ENCODE measurements around the gene MAGOHB.
A peak's percentile ranks its signal among the peaks of the same experiment; 100 is the strongest.
"Not testable (repeated sequence)": the region's sequence is repeated elsewhere in the genome, so short reads cannot be mapped to it uniquely, and the experiment has no call there.

The MAGOHB gene

DNA sequence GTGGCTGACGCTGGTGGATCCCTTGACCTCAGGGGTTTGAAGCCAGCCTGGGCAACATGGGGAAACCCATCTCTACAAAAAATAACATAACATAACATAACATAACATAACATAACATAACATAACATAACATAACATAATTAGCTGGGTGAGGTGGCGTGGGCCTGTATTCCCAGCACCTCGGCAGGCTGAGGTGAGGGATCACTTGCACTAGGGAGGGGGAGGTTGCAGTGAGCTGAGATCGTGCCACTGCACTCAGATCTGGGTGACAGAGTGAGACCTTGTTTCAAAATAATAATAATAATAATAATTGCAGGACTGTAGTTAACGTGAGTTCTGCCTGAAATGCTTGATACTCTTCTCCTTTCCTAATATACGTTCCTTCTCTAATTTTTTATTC is 1.3 kb downstream of the MAGOHB start:
- no peak for DNase-seq

DNA sequence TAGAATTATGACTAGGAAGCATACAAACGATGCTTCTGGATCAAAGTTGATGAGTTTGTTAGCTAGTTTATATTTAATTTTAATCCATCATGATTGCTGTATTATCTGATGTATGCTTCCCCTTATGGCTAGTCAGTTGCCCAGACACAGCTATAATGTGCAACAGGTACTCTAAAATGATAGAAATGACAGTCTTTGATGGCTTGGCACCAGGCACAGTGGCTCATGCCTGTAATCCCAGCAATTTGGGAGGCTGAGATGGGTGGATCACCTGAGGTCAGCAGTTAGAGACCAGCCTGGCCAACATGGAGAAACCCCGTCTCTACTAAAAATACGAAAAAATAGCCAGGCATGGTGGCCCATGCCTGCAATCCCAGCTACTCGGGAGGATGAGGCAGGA is 2.2 kb downstream of the MAGOHB start:
- not testable (repeated sequence) for DNase-seq

DNA sequence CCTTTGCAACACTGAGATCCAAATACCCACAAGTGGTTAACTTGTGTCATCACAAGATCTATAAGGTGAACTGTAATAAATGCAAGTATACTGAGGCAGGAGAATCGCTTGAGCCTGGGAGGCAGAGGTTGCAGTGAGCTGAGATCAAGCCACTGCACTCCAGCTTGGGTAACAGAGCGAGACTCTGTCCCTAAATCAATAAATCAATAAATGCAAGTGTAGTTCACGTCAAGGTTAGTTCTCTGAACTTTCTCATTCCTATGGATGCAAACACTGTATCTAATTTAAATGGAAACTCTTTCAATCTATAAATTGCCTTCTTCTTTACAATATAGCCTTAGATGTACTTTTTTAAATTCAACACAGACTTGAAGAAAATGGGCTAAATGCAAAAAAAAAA is 3.2 kb downstream of the MAGOHB start:
- no peak for DNase-seq

DNA sequence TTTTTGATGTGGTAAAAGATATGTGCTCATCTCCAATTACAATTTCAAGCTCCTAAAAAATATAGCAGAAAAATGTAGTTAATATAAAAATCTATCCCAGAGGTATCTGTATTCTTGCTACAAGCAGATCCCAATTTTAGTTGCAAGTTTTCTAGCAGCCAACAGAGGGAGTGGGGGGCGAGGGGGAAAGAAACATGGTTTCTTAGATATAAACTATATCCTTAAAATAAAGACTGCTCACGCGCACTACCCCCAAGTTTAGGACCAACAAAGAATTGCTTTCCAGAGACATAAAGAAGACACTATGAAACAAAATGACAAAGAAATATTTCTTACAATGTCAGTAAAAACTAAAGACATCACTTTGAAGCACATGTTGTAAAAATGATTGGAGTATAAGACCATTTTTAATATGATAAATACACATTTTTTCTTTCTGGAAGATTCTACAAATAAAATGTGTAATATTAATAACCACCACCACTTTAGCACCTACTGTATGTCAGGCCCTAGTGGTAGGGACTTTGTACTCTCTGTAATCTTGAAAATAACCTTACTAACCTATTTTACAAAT is 5.4 kb downstream of the MAGOHB start:
- peak in 3 of 4 experiments; percentile 4 to 15 (median 13) for DNase-seq

DNA sequence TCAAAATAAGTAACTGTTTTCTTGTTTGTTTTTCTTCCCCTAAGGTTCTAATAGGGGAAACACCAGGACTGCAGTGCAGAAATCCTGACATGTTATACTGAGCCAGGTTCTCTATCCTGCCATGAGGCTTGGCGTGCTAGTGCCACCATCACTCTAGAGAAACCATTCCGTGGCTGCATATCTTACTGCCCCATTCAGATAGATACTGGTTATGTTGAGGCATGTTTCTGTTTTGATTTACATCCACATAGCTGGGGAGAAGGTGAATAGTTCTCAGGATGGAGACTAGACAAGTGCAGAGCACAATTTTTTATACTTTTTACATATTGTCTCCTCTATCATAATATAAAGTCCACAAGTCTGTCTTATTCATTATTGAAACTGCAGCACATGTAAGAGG is 11.5 kb downstream of the MAGOHB start:
- DNase-seq = no peak

DNA sequence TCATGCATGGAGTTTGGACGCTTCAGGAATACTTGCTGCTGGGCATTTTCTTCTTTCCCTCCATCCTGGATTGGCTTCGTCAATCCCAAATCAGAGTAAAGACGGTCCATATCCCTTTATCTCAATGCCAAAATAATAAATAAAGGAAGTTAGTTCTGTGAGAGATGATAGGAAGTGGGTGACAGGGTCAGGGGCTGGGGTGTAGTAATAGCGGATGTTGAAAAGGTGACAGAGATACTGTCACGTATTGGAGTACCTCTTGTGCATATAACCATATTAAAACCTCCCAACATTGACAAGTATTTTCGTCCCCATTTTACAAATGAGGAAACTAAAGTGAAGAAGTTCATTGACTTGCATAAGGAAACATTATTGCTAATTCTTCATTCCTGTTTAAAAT is 12.4 kb downstream of the MAGOHB start:
- no peak for DNase-seq

DNA sequence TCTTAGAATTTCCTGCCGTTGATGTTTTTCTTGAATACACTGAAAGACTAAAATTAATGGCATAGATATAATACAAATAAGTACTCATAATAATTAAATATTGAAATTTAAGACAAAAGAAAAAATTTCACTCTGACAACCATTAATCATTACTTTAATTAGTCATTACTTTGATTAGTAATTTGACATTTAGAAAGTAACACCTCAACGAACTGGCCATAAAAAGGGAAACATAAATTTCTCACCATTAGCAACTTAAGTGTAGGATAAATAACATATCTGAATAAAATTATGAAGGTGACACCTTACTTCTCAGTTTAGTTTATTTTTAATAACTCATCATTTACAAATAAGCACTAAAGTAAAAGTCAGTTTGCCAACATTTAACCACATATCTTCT is 17.5 kb downstream of the MAGOHB start:
- DNase-seq = no peak

DNA sequence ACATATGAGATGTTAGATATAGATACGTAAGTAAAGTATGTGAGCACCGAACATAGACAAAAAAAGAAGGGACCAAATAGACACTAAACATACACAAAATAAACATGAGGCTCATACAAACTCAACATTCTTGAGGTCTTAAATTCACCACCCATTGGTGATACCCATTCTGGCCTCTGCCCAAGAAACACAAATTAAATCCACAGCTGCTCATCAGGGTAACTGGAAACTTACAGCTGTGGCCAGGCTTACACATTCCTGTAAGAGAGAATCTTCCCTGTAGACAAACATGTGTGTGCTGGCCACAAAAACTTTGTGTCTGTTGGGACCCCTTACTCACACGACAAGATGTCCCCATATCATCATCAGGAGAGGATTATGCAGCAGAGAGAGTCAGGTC is 22.4 kb downstream of the MAGOHB start:
- DNase-seq = no peak

DNA sequence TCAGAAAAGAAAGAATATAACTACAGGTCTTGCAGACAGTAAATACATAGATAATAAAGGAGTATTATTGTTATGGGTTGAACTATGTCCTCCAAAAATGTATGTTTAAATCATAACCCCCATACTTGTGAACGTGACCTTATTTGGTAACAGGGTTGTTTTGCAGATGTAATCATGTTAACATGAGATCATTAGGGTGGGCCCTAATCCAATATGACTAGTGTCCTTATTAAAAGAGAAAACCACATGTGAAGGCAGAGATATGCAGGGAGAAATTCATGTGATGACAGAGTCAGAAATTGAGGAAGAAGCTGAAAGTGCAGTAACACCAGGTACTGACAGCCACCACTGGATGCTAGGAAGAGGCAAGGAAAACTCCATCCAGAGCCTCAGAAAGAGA is 29.0 kb downstream of the MAGOHB start:
- DNase-seq = no peak

DNA sequence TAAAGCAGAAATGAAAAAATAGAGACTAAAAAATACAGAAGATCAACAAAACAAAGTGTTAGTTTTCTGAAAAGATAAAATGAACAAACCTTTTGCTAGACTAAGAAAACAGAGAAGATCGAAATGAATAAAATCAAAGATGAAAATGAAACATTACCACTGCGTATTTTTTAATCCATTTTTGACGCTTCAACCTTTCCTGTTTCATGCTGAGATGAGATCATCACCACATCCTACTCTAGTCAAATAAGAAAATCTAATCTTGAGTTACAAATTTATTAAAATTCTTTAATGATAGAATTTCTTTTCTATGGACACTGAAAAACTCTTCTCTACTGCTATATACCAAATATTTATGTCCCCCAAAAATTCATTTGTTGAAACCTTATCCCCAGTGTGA is 30.7 kb downstream of the MAGOHB start:
- no peak for DNase-seq

DNA sequence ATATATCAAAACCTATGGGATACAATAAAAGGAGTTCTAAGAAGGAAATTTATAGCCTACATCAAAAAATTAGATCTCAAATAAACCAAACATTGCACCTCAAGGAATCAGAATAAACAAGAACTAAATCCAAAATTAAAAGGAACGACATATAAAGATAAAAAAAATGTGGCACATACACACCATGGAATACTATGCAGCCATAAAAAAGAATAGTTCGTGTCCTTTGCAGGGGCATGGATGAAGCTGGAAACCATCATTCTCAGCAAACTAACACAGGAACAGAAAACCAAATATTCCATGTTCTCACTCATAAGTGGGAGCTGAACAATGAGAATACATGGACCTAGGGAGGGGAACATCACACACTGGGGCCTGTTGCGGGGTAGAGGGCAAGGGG is 31.3 kb downstream of the MAGOHB start:
- not testable (repeated sequence) for DNase-seq

DNA sequence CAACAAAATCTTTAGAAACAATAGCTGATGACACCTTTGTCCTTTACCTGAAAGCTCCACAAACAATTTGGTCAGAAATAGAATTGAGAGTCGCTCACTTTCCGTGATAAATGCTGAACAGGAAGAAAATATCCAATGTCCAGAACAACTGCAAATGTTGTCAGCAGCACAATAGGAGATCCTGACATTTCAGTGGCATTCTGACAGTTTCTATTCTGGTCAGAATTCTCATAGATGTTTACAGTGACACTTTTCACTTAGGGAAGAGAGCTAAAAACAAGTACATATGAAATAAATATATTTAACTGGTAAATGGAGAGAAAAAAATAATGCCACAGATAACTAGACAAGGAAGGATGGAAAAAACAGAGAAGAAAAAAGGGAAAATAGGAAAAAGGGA is 39.1 kb downstream of the MAGOHB start:
- no peak for DNase-seq

DNA sequence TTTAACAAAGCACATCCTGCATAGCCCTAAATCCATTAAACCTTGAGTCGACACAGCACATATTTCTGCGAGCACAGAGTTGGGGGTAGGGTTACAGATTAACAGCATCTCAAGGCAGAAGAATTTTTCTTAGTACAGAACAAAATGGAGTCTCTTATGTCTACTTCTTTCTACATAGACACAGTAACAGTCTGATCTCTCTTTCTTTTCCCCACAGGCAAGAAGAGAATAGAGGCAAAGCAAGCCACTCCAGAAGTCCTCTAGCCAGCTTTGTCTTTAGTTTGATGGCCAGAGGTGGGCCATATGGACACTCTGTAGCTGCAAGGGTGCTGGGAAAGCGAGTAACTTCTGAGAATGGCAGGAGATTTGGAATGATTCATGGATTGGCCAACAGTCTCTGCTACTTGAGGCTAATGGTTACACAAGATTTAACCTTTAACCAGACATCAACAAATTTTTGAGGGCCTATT is 41.4 kb downstream of the MAGOHB start:
- peak in 2 of 4 experiments; percentile 4 to 11 for DNase-seq

DNA sequence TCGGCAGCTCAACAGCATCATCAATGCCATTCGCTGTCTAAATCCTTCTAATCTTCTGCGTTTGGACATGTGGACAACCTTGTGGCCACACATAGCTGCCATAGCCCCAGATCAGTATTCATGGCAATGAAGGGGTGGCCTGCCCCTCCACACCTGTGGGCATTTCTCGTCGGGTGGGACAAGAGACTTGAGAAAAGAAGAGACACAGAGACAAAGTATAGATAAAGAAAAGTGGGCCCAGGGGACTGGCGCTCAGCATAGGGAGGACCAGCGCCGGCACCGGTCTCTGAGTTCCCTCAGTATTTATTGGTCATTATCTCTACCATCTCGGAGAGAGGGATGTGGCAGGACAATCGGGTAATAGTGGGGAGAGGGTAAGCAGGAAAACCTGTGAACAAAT is 42.3 kb downstream of the MAGOHB start:
- DNase-seq = no peak

DNA sequence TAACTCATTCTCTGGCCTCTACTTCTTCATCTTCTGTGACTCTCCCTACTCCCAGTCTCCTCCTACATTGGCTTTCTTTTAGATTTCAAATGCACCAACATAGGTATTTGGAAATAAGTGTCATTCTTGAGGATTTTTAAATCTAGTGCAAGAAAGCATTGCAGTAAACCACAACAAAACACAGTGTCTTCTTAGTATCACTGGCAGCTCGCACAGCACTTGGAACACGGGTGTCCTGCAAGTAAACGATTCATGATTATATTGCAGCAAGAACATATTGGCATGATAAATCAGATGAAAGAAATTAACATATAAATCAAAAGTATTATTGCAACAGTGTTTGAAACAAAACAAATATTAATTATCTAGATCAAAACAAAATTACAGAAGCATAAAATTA is 45.6 kb downstream of the MAGOHB start:
- no peak for DNase-seq

DNA sequence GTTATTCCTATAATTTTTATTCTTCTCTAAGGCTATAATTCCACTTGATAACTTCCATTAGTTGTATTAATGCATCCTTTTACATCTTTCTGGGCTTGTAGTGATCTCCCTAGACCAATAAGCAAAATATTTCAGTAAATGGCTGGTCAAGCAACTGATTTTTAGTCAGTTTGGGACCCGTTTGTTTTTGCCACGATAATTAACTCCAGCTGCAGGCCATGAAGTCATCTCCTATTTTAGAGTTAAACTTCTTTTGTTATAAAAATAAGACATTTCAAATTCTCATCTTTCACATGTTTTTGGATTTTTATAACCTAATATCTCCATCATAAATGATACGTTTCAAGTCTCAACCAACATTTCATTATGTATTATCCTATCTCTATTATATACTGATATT is 49.4 kb downstream of the MAGOHB start:
- DNase-seq = no peak

DNA sequence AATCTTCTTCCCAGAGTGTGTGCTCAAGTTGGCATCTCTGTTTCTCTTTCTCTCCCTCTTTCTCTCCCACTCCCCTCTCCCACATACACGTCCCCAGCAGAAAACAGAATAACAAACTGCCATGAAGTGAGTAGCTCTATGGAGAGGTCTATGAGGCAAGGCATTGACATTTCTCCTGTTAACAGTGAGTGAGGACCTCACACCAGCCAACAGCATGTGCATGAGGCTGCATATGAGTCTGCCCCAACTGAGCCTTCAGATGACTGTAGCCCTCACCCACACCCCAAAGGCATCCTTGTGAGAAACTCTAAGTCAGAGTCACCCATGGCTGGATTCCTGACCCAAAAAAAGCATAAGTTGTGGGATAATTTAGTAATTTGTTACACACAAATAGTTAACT is 50.4 kb downstream of the MAGOHB start:
- DNase-seq = no peak

DNA sequence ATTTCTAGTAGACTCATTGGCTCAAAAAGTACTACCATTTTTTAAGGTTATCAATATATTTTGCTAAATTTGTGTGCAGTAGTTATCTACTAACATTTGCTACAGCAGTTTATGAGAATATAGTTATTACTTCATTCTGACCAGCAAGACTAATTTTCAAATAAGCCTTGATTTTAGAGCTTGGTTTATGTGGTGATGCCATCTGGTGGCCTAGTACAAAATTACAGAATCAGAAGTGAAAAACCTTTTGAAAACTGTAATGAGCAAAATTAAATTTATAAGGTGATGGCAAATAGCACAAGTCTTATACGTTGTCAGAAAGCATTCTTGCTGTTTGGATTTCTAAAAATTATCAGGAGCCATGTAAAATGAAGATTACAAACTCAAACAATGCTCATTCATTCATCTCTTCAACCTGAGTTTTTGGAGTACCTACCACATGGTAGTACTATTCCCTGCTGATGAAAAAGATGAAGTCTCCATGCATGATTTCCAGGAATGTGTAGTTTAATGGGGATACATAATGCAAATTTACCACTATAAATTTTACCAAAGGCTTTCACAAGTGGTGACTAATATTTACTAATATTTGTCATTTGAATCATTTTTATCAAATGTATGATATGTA is 51.0 kb downstream of the MAGOHB start:
- DNase-seq = peak; percentile 40 to 68 (median 63)

DNA sequence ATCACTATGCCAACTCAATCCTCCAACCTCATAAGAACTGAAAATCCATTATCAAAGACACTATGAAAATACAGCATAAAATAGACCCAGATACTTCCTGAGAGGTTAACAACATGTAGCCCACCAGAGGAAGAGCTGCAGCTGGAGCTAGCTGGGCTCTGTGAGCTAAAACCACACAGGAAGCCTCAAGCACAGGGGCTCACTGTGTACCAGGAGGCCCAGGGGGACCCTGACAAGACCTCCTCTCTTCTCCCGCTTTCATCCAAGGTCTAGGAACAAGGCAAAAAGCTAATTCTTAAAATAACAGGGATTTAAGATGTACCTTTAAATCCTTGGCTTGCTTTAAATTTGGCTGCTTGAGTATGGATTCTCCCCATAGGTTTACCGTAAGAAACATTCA is 54.2 kb downstream of the MAGOHB start:
- no peak for DNase-seq

DNA sequence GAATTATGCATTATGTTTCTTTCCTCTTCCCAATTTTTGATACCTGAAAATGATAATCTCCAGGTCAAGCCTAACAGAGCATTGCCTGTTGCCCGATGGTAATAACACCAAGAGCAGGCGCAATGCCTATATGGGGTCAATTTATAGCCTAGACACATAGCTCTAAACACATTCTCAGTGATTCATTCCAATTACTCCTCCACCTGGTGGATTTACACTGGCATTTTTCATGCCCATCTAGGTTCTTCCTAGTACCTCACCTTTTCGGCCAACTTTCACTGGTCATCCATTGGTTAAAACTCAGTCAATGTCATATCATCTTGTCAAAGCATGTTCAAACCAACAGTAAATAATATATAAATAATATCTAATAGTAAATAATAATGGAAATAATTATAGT is 54.6 kb downstream of the MAGOHB start:
- no peak for DNase-seq

DNA sequence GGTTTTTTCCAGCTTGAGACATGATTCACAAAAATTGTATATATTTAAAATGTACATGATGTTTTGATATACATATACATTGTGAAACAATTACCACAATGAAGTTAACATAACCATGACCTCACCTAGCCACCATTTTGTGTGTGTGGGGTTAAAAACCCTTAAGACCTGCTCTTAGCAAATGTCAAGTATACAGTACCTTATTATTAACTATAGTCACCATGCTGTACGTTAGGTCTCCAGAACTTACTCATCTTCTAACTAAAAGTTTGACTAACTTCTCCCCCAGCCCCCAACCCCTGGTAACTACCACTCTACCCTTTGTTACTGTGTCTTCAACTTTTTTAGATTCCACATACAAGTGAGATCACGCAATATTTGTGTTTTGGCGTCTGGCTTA is 55.1 kb downstream of the MAGOHB start:
- no peak for DNase-seq

DNA sequence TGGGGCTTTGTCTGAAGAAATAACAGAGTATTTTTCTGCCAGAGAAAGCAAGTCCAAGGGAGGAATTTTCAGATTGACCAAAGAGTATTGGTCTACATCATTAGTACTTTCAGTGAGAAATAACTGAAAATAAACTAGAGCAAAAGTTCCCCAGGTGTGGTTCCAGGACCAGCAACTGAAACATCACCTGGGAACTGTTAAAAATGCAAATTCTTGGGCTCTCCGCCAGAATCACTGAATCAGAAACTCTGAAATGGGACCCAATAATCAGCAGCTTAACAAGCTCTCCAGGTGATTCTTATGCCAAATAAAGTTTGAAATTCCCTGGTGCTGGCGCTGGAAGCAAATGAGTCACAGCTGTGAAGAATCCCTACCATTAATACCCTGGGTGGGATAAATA is 55.6 kb downstream of the MAGOHB start:
- no peak for DNase-seq

DNA sequence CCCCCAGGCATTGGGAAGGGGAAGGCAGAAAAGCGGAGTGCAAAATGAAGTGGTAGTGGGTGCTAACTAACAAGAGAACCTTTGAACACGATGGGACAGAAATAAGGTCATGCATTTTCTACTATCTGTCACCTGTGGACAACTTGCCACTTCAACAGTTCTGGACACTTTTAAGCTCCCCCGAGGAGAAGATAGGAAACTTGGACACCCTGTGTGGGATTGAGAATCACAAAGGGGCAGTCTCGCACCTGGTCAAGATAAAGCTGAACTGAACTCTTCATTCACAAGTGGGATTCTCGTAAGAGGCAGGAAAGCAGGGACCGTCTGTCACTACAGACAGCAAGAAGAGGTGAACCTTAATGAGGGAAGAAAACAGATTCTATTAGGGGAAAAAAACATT is 56.1 kb downstream of the MAGOHB start:
- DNase-seq = no peak

DNA sequence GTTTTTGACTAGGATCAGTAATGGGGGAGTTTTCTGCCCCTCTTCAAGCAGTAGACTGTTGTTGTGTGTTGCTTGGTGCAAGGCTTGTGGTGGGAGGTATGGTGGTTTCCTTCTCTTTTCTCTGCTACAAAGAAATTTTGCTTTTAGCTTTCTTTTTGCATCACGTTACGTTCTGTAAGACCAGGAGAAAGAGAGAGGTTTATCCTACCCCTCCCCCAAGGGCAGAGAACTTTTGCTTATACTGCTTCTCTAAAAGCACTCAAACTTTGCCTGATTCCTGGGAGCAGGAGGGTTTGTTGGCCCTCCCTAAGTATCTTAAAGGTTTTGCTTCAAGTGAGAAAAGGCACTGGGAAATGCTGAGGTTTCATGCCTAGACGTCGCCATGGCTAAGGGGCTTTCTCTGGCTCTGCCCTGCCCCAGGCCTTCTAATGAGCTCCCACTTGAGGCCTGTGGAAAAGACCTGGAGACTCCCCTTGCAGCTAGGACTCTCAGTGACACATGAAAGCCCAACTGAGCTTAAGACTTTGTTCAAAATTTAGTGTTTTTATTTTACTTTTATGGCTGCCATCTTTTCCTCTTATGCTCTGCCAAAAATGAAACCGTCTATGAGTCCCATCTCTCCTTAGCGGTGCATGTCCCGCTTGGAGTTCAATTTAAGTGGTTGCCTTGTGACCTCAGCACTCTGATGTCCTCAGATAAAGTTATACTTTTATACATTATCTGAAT is 58.5 kb downstream of the MAGOHB start:
- DNase-seq = no peak
